Measurements from ENCODE around the gene PTTG1IP.
A peak's percentile ranks its signal among the peaks of the same experiment; 100 is the strongest.

The PTTG1IP gene

GRCh38 chr21:44819283-44820243 lies 53.9 kb downstream of the PTTG1IP start:
- no peak for TF ChIP-seq CTCF (IDR thresholded peaks at IDR 0.05; ENCODE audit: extremely low read depth, missing control alignments)

GRCh38 chr21:44818640-44819011 lies 54.9 kb downstream of the PTTG1IP start:
- no peak for TF ChIP-seq CTCF (IDR thresholded peaks at IDR 0.05; ENCODE audit: extremely low read depth, missing control alignments)
- no peak for DNase-seq (ENCODE audit: low spot score)

More at GRCh38 chr21:44819283-44820243, 53.9 kb downstream of the PTTG1IP start:
- DNase-seq (ENCODE audit: low spot score), result no peak

GRCh38 chr21:44817914-44818639 lies 55.4 kb downstream of the PTTG1IP start, which contains the start of gene SUMO3:
TSS of gene SUMO3 (minus strand) at chr21:44818062. CDS start at chr21:44817968, 94 bp downstream.
- no peak for TF ChIP-seq CTCF (IDR thresholded peaks at IDR 0.05; ENCODE audit: extremely low read depth, missing control alignments)
- peak; percentile 98 for DNase-seq (ENCODE audit: low spot score)

GRCh38 chr21:44817506-44817880 lies 56.0 kb downstream of the PTTG1IP start:
- peak; percentile 100 for DNase-seq (ENCODE audit: low spot score)
- no peak for TF ChIP-seq CTCF (IDR thresholded peaks at IDR 0.05; ENCODE audit: extremely low read depth, missing control alignments)

- DNase-seq (ENCODE audit: low spot score), result no peak
- TF ChIP-seq CTCF (IDR thresholded peaks at IDR 0.05; ENCODE audit: extremely low read depth, missing control alignments), result no peak
These were observed 56.6 kb downstream of the PTTG1IP start for GRCh38 chr21:44816761-44817505.

GRCh38 chr21:44815852-44816628 lies 57.5 kb downstream of the PTTG1IP start:
- no peak for DNase-seq (ENCODE audit: low spot score)
- no peak for TF ChIP-seq CTCF (IDR thresholded peaks at IDR 0.05; ENCODE audit: extremely low read depth, missing control alignments)

Data from GM20000 (cell line).